Sigmoid colon (tissue), 4 donors: Measurements from ENCODE around the gene PCDHGA12.
"Not testable (repeated sequence)": the region's sequence is repeated elsewhere in the genome, so short reads cannot be mapped to it uniquely, and the experiment has no call there.

Experiments
- EP300 ChIP-seq, 4 donors: sonication (generic); formaldehyde crosslinking; IDR thresholded peaks; one replicate each; pipeline ENCODE4 v1.6.1; 2017; ENCODE audit warnings: antibody characterized with exemption in 4 of 4
- POLR2A ChIP-seq, 2 donors: fragments of 450-650 bp; IDR thresholded peaks; one replicate each; pipeline ENCODE4 v1.6.1; 2016; ENCODE audit warnings: antibody characterized with exemption in 2 of 2, mild to moderate bottlenecking in 2 of 2, moderate library complexity in 2 of 2

GRCh38 chr5:141415275-141415618 is 15.1 kb upstream of the PCDHGA12 start:
- not testable (repeated sequence) for TF ChIP-seq EP300, POLR2A (IDR thresholded peaks at IDR 0.05)
